NCI-H2107 (cell line): ENCODE measurements around the gene GPRC5A.

Source experiments
- DNase-seq: peaks from one replicate; lab custom pipeline; 2025; lab: John Stamatoyannopoulos, UW

The GPRC5A gene

GRCh38 chr12:12941450-12942350, 50.3 kb downstream of the GPRC5A start:
- no peak for DNase-seq

- DNase-seq = no peak
These were observed 52.4 kb downstream of the GPRC5A start for GRCh38 chr12:12943586-12944260.

GRCh38 chr12:12945591-12945990, 54.2 kb downstream of the GPRC5A start:
- no peak for DNase-seq

GRCh38 chr12:12946686-12947355, 55.5 kb downstream of the GPRC5A start:
- no peak for DNase-seq

GRCh38 chr12:12947902-12948301, 56.5 kb downstream of the GPRC5A start:
- no peak for DNase-seq

GRCh38 chr12:12951504-12951903, 60.1 kb downstream of the GPRC5A start:
- no peak for DNase-seq

GRCh38 chr12:12952036-12952435, 60.7 kb downstream of the GPRC5A start, which contains the start of gene GPRC5D:
Gene GPRC5D, minus strand, starts transcription at chr12:12952170. Its CDS starts 1,786 bp downstream, at chr12:12950384.
- DNase-seq = no peak

- DNase-seq = no peak
These were observed 63.0 kb downstream of the GPRC5A start for GRCh38 chr12:12954356-12954755.

- no peak for DNase-seq
These were observed 63.7 kb downstream of the GPRC5A start for GRCh38 chr12:12954878-12955625.

- DNase-seq = no peak
These were observed 67.5 kb downstream of the GPRC5A start for GRCh38 chr12:12958886-12959285.

GRCh38 chr12:12960639-12961209, 69.4 kb downstream of the GPRC5A start:
- DNase-seq = no peak

- DNase-seq = no peak
These were observed 72.9 kb downstream of the GPRC5A start for GRCh38 chr12:12964255-12964654.

- DNase-seq = no peak
These were observed 74.5 kb downstream of the GPRC5A start for GRCh38 chr12:12965836-12966235.
